ENCODE data around the gene IFI16.
"Not testable (repeated sequence)": the region's sequence is repeated elsewhere in the genome, so short reads cannot be mapped to it uniquely, and the experiment has no call there.

Gene IFI16

GRCh38 chr1:159098596-159098995 lies 88.9 kb downstream of the IFI16 start:
- in situ Hi-C loops (cut with HindIII; ENCODE audit: low sequenced_read_pairs): no loop called here
- DNase-seq (ENCODE audit: low read depth, low spot score): no peak
- no peak overlapping the region for H3K4me3 ChIP-seq (ENCODE audit: low read depth, low read length)
- no peak for TF ChIP-seq CTCF (IDR thresholded peaks at IDR 0.05; ENCODE audit: low read depth, low read length)

- TF ChIP-seq CTCF (IDR thresholded peaks at IDR 0.05; ENCODE audit: low read depth, low read length): no peak
- DNase-seq (ENCODE audit: low read depth, low spot score): no peak
- H3K4me3 ChIP-seq (ENCODE audit: low read depth, low read length): no peak overlapping the region
- in situ Hi-C loops (cut with HindIII; ENCODE audit: low sequenced_read_pairs): no loop called here
Measured at GRCh38 chr1:159100589-159100988, 90.9 kb downstream of the IFI16 start.

- H3K4me3 ChIP-seq (ENCODE audit: low read depth, low read length); DNase-seq (ENCODE audit: low read depth, low spot score); in situ Hi-C loops (cut with HindIII; ENCODE audit: low sequenced_read_pairs): not testable (repeated sequence)
Measured at GRCh38 chr1:159103021-159103420, 93.3 kb downstream of the IFI16 start.

All from astrocyte of the spinal cord (primary cell).